ENCODE data around the gene FST.

FST gene

DNA sequence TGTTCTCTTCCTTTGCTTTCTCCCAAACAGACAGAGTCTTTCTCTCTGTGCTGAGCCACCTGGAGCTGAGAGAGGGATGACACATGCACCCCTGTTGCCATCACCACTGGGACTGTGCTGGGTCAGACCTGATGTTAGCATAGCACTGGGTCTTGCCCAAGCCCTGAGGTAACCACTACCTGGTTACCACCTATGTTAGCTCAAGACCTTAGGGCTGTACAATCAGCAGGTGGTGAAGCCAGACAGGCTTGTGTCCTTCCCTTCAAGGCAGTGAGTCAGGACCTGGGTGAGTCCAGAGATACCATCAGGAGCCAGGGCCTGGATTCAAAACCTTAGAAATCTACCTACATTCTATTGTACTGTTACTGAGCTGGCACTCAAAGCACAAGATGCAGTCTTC is 32.1 kb downstream of the FST start:
- no peak for DNase-seq (ENCODE audit: low read depth)
- TF ChIP-seq, protein P1, sequence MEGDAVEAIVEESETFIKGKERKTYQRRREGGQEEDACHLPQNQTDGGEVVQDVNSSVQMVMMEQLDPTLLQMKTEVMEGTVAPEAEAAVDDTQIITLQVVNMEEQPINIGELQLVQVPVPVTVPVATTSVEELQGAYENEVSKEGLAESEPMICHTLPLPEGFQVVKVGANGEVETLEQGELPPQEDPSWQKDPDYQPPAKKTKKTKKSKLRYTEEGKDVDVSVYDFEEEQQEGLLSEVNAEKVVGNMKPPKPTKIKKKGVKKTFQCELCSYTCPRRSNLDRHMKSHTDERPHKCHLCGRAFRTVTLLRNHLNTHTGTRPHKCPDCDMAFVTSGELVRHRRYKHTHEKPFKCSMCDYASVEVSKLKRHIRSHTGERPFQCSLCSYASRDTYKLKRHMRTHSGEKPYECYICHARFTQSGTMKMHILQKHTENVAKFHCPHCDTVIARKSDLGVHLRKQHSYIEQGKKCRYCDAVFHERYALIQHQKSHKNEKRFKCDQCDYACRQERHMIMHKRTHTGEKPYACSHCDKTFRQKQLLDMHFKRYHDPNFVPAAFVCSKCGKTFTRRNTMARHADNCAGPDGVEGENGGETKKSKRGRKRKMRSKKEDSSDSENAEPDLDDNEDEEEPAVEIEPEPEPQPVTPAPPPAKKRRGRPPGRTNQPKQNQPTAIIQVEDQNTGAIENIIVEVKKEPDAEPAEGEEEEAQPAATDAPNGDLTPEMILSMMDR (conservative IDR thresholded peaks at IDR 0.05; ENCODE audit: low read length) = no peak
- H3K4me3 ChIP-seq (ENCODE audit: low read length) = no peak overlapping the region

DNA sequence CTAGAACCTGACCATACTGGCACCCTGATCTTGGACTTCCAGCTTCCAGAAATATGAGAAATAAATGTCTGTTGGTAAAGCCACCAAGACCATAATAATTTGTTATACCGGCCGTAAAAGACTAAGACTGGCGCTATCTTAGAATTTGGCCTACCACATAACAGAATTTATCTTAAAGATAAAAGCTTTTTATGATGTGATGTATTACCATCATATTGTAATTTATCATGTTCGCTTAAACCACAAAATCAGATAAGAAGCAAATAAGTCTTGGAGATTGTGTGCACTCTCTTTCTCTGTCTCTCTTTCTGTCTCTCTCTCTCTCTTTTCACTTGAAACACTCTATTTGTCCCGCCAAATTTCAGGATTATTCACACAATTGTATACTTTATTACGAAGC is 35.6 kb downstream of the FST start:
- no peak for DNase-seq (ENCODE audit: low read depth)
- no peak overlapping the region for H3K4me3 ChIP-seq (ENCODE audit: low read length)
- TF ChIP-seq, protein P1 (conservative IDR thresholded peaks at IDR 0.05; ENCODE audit: low read length) = no peak

DNA sequence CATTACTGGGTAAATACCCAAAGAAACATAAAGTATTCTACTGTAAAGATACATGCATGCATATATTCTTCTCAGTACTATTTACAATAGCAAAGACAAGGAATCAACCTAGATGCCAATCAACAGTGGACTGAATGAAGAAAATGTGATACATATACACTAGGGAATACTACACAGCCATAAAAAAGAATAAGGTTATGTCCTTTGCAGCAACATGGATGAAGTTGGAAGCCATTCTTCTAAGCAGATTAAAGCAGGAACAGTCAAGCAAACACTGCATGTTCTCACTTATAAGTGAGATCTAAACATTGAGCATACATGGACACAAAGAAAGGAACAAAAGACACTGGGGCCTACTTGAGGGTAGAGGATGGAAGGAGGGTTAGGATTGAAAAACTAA is 40.4 kb downstream of the FST start:
- no peak overlapping the region for H3K4me3 ChIP-seq (ENCODE audit: low read length)
- TF ChIP-seq, protein P1 (conservative IDR thresholded peaks at IDR 0.05; ENCODE audit: low read length) = no peak
- DNase-seq (ENCODE audit: low read depth) = no peak

Data from AG10803 (cell line).